Activated naive CD4-positive, alpha-beta T cell treated with anti-CD3 and anti-CD28 coated beads, Interleukin-2, amount 50 U/mL, for 24 hours (primary cell): Measurements from ENCODE around the gene NRN1L.
A peak's percentile ranks its signal among the peaks of the same experiment; 100 is the strongest.

Experiments
- H3K27ac Mint-ChIP-seq: one replicate; pipeline ENCODE4 v1.8.0; 2021; ENCODE audit warnings: mild to moderate bottlenecking, mixed read lengths
- H3K27me3 Mint-ChIP-seq: one replicate; pipeline ENCODE4 v1.8.0; 2021; ENCODE audit warnings: mixed read lengths
- H3K36me3 Mint-ChIP-seq: one replicate; pipeline ENCODE4 v1.8.0; 2021; ENCODE audit warnings: mixed read lengths
- H3K4me1 Mint-ChIP-seq: one replicate; pipeline ENCODE4 v1.8.0; 2021; ENCODE audit warnings: mixed read lengths
- H3K4me3 Mint-ChIP-seq: one replicate; pipeline ENCODE4 v1.8.0; 2021; ENCODE audit warnings: mild to moderate bottlenecking, mixed read lengths
- H3K9me3 Mint-ChIP-seq: one replicate; pipeline ENCODE4 v1.8.0; 2021; ENCODE audit warnings: mixed read lengths

NRN1L gene

GRCh38 chr16:67872631-67873434, 11.9 kb upstream of the NRN1L start, which contains the start of gene EDC4:
Gene EDC4 (plus strand): TSS chr16:67873052. CDS start chr16:67873262, 210 bp downstream.
- Mint-ChIP-seq H3K4me3 (peak within 1 kb of the TSS; percentile 86), H3K4me1 (peaks cover 33% of the 10 kb centered on the region), H3K9me3 (no peaks in the 10 kb centered on the region), H3K27me3 (no peaks in the 10 kb centered on the region), H3K27ac (peak within 1 kb of the TSS; percentile 95), H3K36me3 (no peaks in the 10 kb centered on the region)

GRCh38 chr16:67873435-67874370, 11.0 kb upstream of the NRN1L start:
- Mint-ChIP-seq H3K27me3 (no peaks in the 10 kb centered on the region), H3K36me3 (peaks cover 1% of the 10 kb centered on the region), H3K9me3 (no peaks in the 10 kb centered on the region), H3K4me1 (peaks cover 33% of the 10 kb centered on the region), H3K27ac (peak overlapping the region; percentile 95), H3K4me3 (peak overlapping the region; percentile 86)

- Mint-ChIP-seq H3K36me3 (peaks cover 2% of the 10 kb centered on the region), H3K4me3 (peak overlapping the region; percentile 86), H3K9me3 (no peaks in the 10 kb centered on the region), H3K27me3 (no peaks in the 10 kb centered on the region), H3K4me1 (peaks cover 33% of the 10 kb centered on the region), H3K27ac (no peak overlapping the region)
Measured at GRCh38 chr16:67874372-67874771, 10.3 kb upstream of the NRN1L start.

GRCh38 chr16:67877064-67877463, 7.6 kb upstream of the NRN1L start:
- Mint-ChIP-seq H3K4me3 (no peak overlapping the region), H3K27me3 (no peaks in the 10 kb centered on the region), H3K4me1 (peaks cover 32% of the 10 kb centered on the region), H3K9me3 (no peaks in the 10 kb centered on the region), H3K36me3 (peaks cover 2% of the 10 kb centered on the region), H3K27ac (peak overlapping the region; percentile 38)

GRCh38 chr16:67878232-67878631, 6.5 kb upstream of the NRN1L start:
- H3K9me3 Mint-ChIP-seq = no peaks in the 10 kb centered on the region
- H3K27ac Mint-ChIP-seq = no peak overlapping the region
- no peak overlapping the region for H3K4me3 Mint-ChIP-seq
- H3K36me3 Mint-ChIP-seq = peaks cover 2% of the 10 kb centered on the region
- H3K27me3 Mint-ChIP-seq = no peaks in the 10 kb centered on the region
- H3K4me1 Mint-ChIP-seq = peaks cover 26% of the 10 kb centered on the region

- Mint-ChIP-seq H3K27me3 (no peaks in the 10 kb centered on the region), H3K36me3 (peaks cover 2% of the 10 kb centered on the region), H3K4me3 (no peak overlapping the region), H3K4me1 (peaks cover 24% of the 10 kb centered on the region), H3K9me3 (no peaks in the 10 kb centered on the region), H3K27ac (no peak overlapping the region)
Measured at GRCh38 chr16:67878846-67879245, 5.8 kb upstream of the NRN1L start.

- Mint-ChIP-seq H3K9me3 (no peaks in the 10 kb centered on the region), H3K4me3 (no peak overlapping the region), H3K36me3 (peaks cover 4% of the 10 kb centered on the region), H3K27ac (no peak overlapping the region), H3K4me1 (peaks cover 18% of the 10 kb centered on the region), H3K27me3 (no peaks in the 10 kb centered on the region)
Measured at GRCh38 chr16:67879462-67879861, 5.2 kb upstream of the NRN1L start.

GRCh38 chr16:67879936-67880335, 4.7 kb upstream of the NRN1L start:
- Mint-ChIP-seq H3K4me3 (no peak overlapping the region), H3K27ac (peak overlapping the region; percentile 46), H3K4me1 (peaks cover 13% of the 10 kb centered on the region), H3K36me3 (peaks cover 4% of the 10 kb centered on the region), H3K9me3 (no peaks in the 10 kb centered on the region), H3K27me3 (no peaks in the 10 kb centered on the region)

GRCh38 chr16:67880584-67880983, 4.1 kb upstream of the NRN1L start:
- peaks cover 4% of the 10 kb centered on the region for H3K36me3 Mint-ChIP-seq
- no peaks in the 10 kb centered on the region for H3K9me3 Mint-ChIP-seq
- H3K27ac Mint-ChIP-seq = no peak overlapping the region

GRCh38 chr16:67881621-67882161, 3.0 kb upstream of the NRN1L start:
- Mint-ChIP-seq H3K9me3 (no peaks in the 10 kb centered on the region), H3K36me3 (peaks cover 4% of the 10 kb centered on the region), H3K4me3 (no peak overlapping the region), H3K27ac (no peak overlapping the region), H3K27me3 (no peaks in the 10 kb centered on the region), H3K4me1 (no peaks in the 10 kb centered on the region)

More at GRCh38 chr16:67880584-67880983, 4.1 kb upstream of the NRN1L start:
- Mint-ChIP-seq H3K4me3 (no peak overlapping the region), H3K27me3 (no peaks in the 10 kb centered on the region), H3K4me1 (peaks cover 7% of the 10 kb centered on the region)

GRCh38 chr16:67882374-67883145, 2.1 kb upstream of the NRN1L start:
- Mint-ChIP-seq H3K36me3 (peaks cover 4% of the 10 kb centered on the region), H3K4me3 (no peak overlapping the region), H3K27ac (no peak overlapping the region), H3K4me1 (no peaks in the 10 kb centered on the region), H3K9me3 (no peaks in the 10 kb centered on the region), H3K27me3 (no peaks in the 10 kb centered on the region)

GRCh38 chr16:67883146-67883871, 1.4 kb upstream of the NRN1L start:
- Mint-ChIP-seq H3K27ac (no peak overlapping the region), H3K4me1 (no peaks in the 10 kb centered on the region), H3K9me3 (no peaks in the 10 kb centered on the region), H3K36me3 (peaks cover 4% of the 10 kb centered on the region), H3K27me3 (no peaks in the 10 kb centered on the region), H3K4me3 (no peak overlapping the region)

- Mint-ChIP-seq H3K9me3 (no peaks in the 10 kb centered on the region), H3K4me1 (no peaks in the 10 kb centered on the region), H3K27me3 (no peaks in the 10 kb centered on the region), H3K4me3 (no peak overlapping the region), H3K27ac (no peak overlapping the region), H3K36me3 (peaks cover 2% of the 10 kb centered on the region)
Measured at GRCh38 chr16:67883872-67884261, 818 bp upstream of the NRN1L start.

- Mint-ChIP-seq H3K36me3 (peaks cover 2% of the 10 kb centered on the region), H3K9me3 (no peaks in the 10 kb centered on the region), H3K4me3 (no peak overlapping the region), H3K27ac (no peak overlapping the region), H3K4me1 (no peaks in the 10 kb centered on the region), H3K27me3 (no peaks in the 10 kb centered on the region)
Measured at GRCh38 chr16:67885545-67885944, 860 bp downstream of the NRN1L start.
